ENCODE measurements around the gene MICU1.

- TF ChIP-seq, protein P1, sequence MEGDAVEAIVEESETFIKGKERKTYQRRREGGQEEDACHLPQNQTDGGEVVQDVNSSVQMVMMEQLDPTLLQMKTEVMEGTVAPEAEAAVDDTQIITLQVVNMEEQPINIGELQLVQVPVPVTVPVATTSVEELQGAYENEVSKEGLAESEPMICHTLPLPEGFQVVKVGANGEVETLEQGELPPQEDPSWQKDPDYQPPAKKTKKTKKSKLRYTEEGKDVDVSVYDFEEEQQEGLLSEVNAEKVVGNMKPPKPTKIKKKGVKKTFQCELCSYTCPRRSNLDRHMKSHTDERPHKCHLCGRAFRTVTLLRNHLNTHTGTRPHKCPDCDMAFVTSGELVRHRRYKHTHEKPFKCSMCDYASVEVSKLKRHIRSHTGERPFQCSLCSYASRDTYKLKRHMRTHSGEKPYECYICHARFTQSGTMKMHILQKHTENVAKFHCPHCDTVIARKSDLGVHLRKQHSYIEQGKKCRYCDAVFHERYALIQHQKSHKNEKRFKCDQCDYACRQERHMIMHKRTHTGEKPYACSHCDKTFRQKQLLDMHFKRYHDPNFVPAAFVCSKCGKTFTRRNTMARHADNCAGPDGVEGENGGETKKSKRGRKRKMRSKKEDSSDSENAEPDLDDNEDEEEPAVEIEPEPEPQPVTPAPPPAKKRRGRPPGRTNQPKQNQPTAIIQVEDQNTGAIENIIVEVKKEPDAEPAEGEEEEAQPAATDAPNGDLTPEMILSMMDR (optimal IDR thresholded peaks at IDR 0.05 in 1 of 3, IDR thresholded peaks at IDR 0.05 in 1 of 3, conservative IDR thresholded peaks at IDR 0.05 in 1 of 3; ENCODE audit: extremely low read depth in 1 of 3, insufficient read depth in 2 of 3, low read length in 3 of 3): no peak
- TF ChIP-seq EZH2 (IDR thresholded peaks at IDR 0.05; ENCODE audit: low read length): no peak
Measured at GRCh38 chr10:72323108-72323749, 302.6 kb downstream of the MICU1 start.

Data from keratinocyte (primary cell).